GM12878 (cell line): ENCODE results near the gene FAM118B.

Experiments used
- CEBPB ChIP-seq, 2 experiments: fragments of 150-350 bp in 1 of 2; IDR thresholded peaks; 2 replicates each; pipeline ENCODE4 v1.6.1; 2012 to 2014; ENCODE audit warnings: low read depth in 2 of 2, low read length in 2 of 2, borderline replicate concordance in 1 of 2, inconsistent platforms in 1 of 2
- HDAC6 ChIP-seq: fragments of 200-600 bp; sonication (generic); IDR thresholded peaks from one replicate; pipeline ENCODE4 v1.8.0; 2017; ENCODE audit warnings: antibody characterized with exemption; ENCODE audit not compliant: unreplicated experiment
- MTA2 ChIP-seq: fragments of 450-650 bp; IDR thresholded peaks from 2 replicates; pipeline ENCODE4 v1.6.1; 2016; ENCODE audit warnings: low read depth, mild to moderate bottlenecking, moderate library complexity
- NFYB ChIP-seq: IDR thresholded peaks from 2 replicates; pipeline ENCODE4 v1.6.1; 2011; ENCODE audit warnings: low read depth, mild to moderate bottlenecking, low read length, improper control_type of control experiment, moderate library complexity; ENCODE audit not compliant: insufficient read depth
- POLR2AphosphoS5 ChIP-seq: IDR thresholded peaks from 2 replicates; pipeline ENCODE4 v1.6.1; 2011; ENCODE audit warnings: mild to moderate bottlenecking, low read length, inconsistent platforms
- RBBP5 ChIP-seq: fragments of 200-600 bp; sonication (generic); conservative IDR thresholded peaks from 2 replicates; pipeline ENCODE4 v1.6.1; 2016
- RCOR1 ChIP-seq: conservative IDR thresholded peaks from 2 replicates; pipeline ENCODE4 v1.6.1; 2012; ENCODE audit warnings: low read depth, low read length, improper control_type of control experiment
- RFX5 ChIP-seq: IDR thresholded peaks from 2 replicates; pipeline ENCODE4 v1.6.1; 2011; ENCODE audit warnings: low read depth, low read length, improper control_type of control experiment
- SP1 ChIP-seq: IDR thresholded peaks from one replicate; pipeline ENCODE4 v1.6.1; 2011; ENCODE audit warnings: low read depth, low read length
- TAF1 ChIP-seq: IDR thresholded peaks from 2 replicates; pipeline ENCODE4 v1.6.1; 2011; ENCODE audit warnings: mild to moderate bottlenecking, low read depth, low read length, borderline replicate concordance
- TCF12 ChIP-seq: IDR thresholded peaks from 2 replicates; pipeline ENCODE4 v1.6.1; 2011; ENCODE audit warnings: low read depth, mild to moderate bottlenecking, low read length
- TF ChIP-seq, protein P1 (sequence below), 3 experiments: IDR thresholded peaks in 2 of 3; conservative IDR thresholded peaks in 1 of 3; 2 replicates each; pipeline ENCODE4 v1.5.1; 2011; ENCODE audit warnings: low read depth in 3 of 3, low read length in 3 of 3, mild to moderate bottlenecking in 3 of 3, control low read depth in 2 of 3, moderate library complexity in 2 of 3, inconsistent platforms in 1 of 3, mixed read lengths in 1 of 3; ENCODE audit not compliant: control insufficient read depth in 2 of 3, insufficient read depth in 1 of 3; ENCODE audit errors: extremely low read depth in 1 of 3

DNA sequence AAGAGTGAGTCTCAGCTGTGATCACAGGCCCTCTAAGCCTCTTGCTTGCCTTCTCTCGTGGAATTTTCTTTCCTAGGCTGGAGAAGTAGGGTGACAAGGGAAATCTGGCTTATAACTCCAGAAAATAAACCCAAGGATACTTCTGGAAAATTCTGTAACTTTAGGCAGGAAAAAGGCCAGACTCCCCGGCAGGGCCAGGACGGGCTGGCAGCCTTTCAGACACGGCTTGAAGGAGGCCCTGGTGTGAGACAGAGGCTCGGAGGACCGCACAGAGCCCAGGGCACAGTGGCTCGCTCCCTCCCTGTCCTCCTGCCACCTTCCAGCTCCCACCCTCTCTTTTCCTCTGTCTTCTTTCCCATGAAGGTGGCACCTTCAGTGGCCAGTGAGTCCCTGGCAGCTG lies 19.2 kb upstream of the FAM118B start:
- TF ChIP-seq RFX5 (no peak), POLR2AphosphoS5 (no peak), TCF12 (no peak), RBBP5 (no peak), TAF1 (no peak), RCOR1 (no peak), CEBPB (IDR thresholded peaks at IDR 0.05; ENCODE audit: borderline replicate concordance in 1 of 2, low read depth in 2 of 2, low read length in 2 of 2) (no peak), HDAC6 (no peak), MTA2 (no peak), NFYB (no peak), SP1 (no peak)
- TF ChIP-seq, protein P1, sequence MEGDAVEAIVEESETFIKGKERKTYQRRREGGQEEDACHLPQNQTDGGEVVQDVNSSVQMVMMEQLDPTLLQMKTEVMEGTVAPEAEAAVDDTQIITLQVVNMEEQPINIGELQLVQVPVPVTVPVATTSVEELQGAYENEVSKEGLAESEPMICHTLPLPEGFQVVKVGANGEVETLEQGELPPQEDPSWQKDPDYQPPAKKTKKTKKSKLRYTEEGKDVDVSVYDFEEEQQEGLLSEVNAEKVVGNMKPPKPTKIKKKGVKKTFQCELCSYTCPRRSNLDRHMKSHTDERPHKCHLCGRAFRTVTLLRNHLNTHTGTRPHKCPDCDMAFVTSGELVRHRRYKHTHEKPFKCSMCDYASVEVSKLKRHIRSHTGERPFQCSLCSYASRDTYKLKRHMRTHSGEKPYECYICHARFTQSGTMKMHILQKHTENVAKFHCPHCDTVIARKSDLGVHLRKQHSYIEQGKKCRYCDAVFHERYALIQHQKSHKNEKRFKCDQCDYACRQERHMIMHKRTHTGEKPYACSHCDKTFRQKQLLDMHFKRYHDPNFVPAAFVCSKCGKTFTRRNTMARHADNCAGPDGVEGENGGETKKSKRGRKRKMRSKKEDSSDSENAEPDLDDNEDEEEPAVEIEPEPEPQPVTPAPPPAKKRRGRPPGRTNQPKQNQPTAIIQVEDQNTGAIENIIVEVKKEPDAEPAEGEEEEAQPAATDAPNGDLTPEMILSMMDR (IDR thresholded peaks at IDR 0.05 in 2 of 3, conservative IDR thresholded peaks at IDR 0.05 in 1 of 3; ENCODE audit: control insufficient read depth in 2 of 3, extremely low read depth in 1 of 3, insufficient read depth in 1 of 3, low read depth in 3 of 3, low read length in 3 of 3): no peak
